Activated CD8-positive, alpha-beta memory T cell treated with anti-CD3 and anti-CD28 coated beads for 24 hours (primary cell): Measurements from ENCODE around the gene OR5K4.

Experiments used
- DNase-seq: peaks from one replicate; pipeline ENCODE4 v3.0.0-alpha.2; 2020

Gene OR5K4

GRCh38 chr3:98353554-98353953 is at the start of gene OR5K4:
TSS of gene OR5K4 (plus strand) at chr3:98353854. CDS start at chr3:98353854, 0 bp downstream.
- DNase-seq: no peak

GRCh38 chr3:98322101-98322500 is 31.6 kb upstream of the OR5K4 start:
- no peak for DNase-seq

- DNase-seq: no peak
Measured at GRCh38 chr3:98322686-98323085, 31.0 kb upstream of the OR5K4 start.

GRCh38 chr3:98323425-98323824 is 30.2 kb upstream of the OR5K4 start:
- no peak for DNase-seq

- no peak for DNase-seq
Measured at GRCh38 chr3:98325055-98325454, 28.6 kb upstream of the OR5K4 start.

GRCh38 chr3:98326105-98326893 is 27.4 kb upstream of the OR5K4 start:
- no peak for DNase-seq

GRCh38 chr3:98326945-98327344 is 26.7 kb upstream of the OR5K4 start:
- DNase-seq: no peak

GRCh38 chr3:98328933-98329332 is 24.7 kb upstream of the OR5K4 start:
- DNase-seq: no peak

GRCh38 chr3:98329392-98330124 is 24.1 kb upstream of the OR5K4 start:
- peak; percentile 66 for DNase-seq

GRCh38 chr3:98331329-98331728 is 22.3 kb upstream of the OR5K4 start:
- DNase-seq: no peak

GRCh38 chr3:98333989-98334606 is 19.6 kb upstream of the OR5K4 start:
- no peak for DNase-seq

GRCh38 chr3:98339031-98339430 is 14.6 kb upstream of the OR5K4 start:
- no peak for DNase-seq

GRCh38 chr3:98341758-98342157 is 11.9 kb upstream of the OR5K4 start:
- no peak for DNase-seq

GRCh38 chr3:98343647-98344507 is 9.8 kb upstream of the OR5K4 start:
- no peak for DNase-seq

GRCh38 chr3:98350082-98350481 is 3.6 kb upstream of the OR5K4 start:
- no peak for DNase-seq

GRCh38 chr3:98359250-98359649 is 5.6 kb downstream of the OR5K4 start:
- no peak for DNase-seq

GRCh38 chr3:98359993-98360675 is 6.5 kb downstream of the OR5K4 start:
- no peak for DNase-seq

GRCh38 chr3:98360681-98361080 is 7.0 kb downstream of the OR5K4 start:
- DNase-seq: no peak

- no peak for DNase-seq
Measured at GRCh38 chr3:98361289-98361688, 7.6 kb downstream of the OR5K4 start.

- no peak for DNase-seq
Measured at GRCh38 chr3:98367464-98368246, 14.0 kb downstream of the OR5K4 start.

GRCh38 chr3:98371186-98371585 is 17.5 kb downstream of the OR5K4 start:
- DNase-seq: no peak
